Caki2 (cell line): ENCODE results near the gene TMEM61. TPM values are rescaled to one million over a fixed set of nuclear protein-coding genes. Genes with fewer than 3 reads are reported as not detected.

Source experiments
- DNase-seq: peaks from one replicate; pipeline ENCODE4 v3.0.0-alpha.2; 2015; ENCODE audit warnings: low read depth
- in situ Hi-C: cut with HindIII; loops from 2 replicates; pipeline ENCODE4 v1.10.0; 2016; ENCODE audit warnings: low sequenced_read_pairs, low pct_unique_long_range_greater_than_20kb, mixed read lengths
- total RNA-seq: library from RNA; depleted of rRNA; stranded (reverse); fragments of >200 nt; shearing (Covaris generic); gene quantifications from 2 replicates; pipeline ENCODE4 v1.2.3, GENCODE V29; 2014; ENCODE audit warnings: low replicate concordance

TMEM61 gene
- total RNA-seq, 1 experiment from 2014 or later: 2.2 TPM

DNA sequence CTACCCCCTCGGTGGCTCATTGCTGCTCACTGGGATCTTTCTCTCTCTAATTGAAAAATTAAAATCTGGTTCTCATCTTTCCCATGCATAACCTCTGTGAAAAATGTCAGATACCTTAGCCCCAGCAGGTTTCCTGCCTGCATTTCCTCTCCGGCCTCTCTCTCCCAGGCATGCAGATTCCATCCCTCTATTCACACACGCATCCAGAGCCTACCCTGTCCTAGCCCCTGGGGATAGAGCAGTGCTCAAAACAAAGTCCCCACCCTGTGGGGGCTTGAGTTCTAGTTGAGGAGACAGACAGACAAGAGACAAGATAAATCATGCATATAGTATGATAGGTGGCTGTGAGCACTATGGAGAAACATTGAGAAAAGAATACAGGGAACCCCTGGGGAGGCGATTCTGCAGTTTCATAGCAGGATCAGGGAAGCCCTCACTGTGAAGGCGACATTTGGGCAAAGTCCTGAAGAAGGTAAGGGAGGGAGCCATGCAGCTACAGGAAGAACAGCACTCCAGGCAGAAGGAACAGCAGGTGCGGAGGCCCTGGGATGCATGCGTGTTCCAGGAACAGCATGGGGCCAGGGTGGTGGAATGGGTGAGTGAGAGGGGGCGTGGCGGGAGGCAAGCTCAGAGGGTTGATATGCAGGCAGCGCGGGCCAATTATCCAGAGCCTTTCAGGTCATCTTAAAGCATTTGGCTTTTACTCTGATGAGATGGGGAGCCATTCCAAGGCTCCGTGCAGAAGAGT lies 14.8 kb downstream of the TMEM61 start:
- DNase-seq: no peak
- in situ Hi-C loops: no loop called here

DNA sequence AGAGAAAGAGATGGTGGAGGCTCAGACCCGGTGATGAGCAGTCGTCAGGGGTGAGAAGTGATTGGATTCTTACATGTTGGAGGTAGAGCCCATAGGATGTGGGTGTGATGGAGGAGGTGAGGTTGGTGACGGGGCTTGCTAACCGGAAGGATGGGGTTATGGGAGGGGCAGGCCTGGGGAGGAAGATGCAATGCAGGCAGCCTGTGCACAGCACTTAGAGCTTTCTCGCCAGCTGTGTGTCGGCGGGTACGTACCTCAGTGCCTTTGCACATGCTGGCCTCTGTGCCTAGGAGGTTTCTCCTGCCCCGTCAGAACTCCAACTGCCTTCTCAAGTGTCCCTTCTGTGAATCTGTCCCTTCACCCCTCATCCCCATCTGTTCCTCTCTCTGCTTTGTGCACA lies 15.4 kb downstream of the TMEM61 start:
- no peak for DNase-seq
- in situ Hi-C loops: no loop called here

GRCh38 chr1:54996359-54996868 lies 16.0 kb downstream of the TMEM61 start:
- peak; percentile 29 for DNase-seq
- in situ Hi-C loops: no loop called here

GRCh38 chr1:54996869-54997710 lies 16.7 kb downstream of the TMEM61 start:
- in situ Hi-C loops: no loop called here
- no peak for DNase-seq

- DNase-seq: no peak
- in situ Hi-C loops: no loop called here
Observed at GRCh38 chr1:54997711-54997986, 17.2 kb downstream of the TMEM61 start.

DNA sequence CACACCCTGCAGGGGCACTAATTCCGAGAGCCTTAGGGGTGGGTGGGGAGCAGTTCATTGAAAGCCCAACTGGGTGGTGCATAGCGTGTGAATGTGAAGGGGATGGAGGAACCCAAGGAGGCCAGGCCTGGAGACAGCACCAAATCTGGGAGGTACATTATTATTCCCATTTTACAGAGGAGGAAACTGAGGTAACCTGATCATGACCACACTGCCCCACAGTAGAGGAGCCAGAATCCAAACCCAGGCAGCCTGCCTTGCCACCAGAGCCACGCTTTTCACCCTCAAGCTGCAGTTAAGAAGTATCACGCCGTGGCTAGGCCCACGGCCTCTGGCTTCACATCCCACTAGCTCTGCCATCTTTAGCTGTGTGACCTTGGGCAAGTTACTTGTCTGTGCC lies 17.7 kb downstream of the TMEM61 start:
- in situ Hi-C loops: no loop called here
- DNase-seq: no peak

DNA sequence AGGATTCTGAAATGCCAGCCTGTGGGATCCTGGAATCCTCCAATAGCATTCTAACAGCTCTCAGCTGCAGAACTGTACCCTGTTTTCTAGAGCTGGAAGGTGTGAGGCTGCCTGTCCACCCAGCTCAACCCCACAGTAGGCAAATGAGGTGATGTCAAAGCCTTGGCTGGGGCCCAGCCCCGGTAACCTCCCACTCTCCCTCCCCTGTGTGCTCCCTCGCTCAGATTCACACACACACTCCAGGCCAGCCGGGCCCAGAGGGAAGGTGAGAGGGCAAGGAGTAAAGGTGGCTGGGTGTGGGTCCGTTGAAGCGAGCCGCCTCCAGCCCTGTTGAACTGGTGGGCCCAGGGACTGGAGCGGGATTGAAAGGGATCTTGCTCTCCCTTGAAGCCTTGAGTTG lies 18.2 kb downstream of the TMEM61 start, which contains the start of gene BSND:
BSND (plus strand) TSS at position 257 of the 400 bp plus-strand sequence. CDS start 254 bp downstream, outside the sequence.
- in situ Hi-C loops: no loop called here
- DNase-seq: no peak

GRCh38 chr1:55000110-55001085 lies 20.0 kb downstream of the TMEM61 start:
- no peak for DNase-seq
- in situ Hi-C loops: no loop called here

GRCh38 chr1:55001311-55001710 lies 20.9 kb downstream of the TMEM61 start:
- DNase-seq: no peak
- in situ Hi-C loops: no loop called here

DNA sequence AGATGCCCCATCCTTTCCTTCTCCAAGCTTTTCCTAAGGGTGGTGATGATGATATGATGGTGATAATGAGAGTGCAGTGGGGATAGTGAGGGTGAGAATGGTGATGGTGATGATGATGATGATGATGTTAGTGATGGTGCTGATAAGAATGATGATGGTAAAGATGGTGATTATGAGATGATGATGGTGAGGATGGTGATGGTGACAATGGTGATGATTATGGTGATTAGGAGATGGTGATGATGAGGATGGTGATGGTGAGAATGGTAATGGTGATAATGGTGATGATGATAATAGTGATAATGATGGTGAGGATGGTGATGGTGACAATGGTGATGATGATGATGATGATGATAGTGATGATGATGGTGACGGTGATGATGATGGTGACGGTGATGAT lies 22.3 kb downstream of the TMEM61 start:
- in situ Hi-C loops: no loop called here
- DNase-seq: no peak

DNA sequence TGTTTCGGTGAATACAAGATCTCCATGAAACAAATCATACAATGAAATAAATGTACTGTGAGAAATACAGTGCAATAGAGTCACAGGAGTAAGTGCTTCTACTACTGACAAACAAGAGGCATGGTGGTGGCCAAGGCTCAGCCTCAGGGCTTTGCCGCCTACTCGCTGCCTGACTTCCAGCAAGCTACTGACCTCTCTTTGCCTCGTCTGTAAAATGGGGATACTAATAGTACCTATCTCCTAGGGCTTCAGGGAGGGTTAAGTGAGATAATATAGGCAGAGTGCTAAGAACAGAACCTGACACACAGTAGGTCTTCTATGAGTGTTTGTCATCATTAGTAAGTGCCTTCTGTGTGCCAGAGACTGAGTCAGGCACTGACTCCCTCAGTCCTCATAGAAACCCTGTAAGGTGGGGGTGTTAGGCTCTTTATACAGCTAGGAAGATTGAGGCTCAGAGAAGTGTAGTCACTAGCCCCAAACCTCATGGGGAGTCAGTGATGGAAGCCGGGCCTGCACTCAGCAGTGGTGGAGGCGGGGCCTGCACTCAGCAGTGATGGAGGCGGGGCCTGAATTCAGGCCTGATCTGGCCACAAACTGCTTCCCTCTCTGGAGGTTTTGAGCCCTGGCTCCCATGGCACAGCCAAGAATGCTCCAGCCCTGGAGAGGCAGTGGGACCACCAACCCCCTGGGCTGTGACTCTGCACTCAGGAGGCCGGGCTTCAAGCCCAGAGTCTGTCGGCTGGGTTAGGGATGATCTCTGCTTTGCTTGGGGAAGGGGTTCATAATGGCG lies 25.1 kb downstream of the TMEM61 start:
- no peak for DNase-seq
- in situ Hi-C loops: no loop called here

DNA sequence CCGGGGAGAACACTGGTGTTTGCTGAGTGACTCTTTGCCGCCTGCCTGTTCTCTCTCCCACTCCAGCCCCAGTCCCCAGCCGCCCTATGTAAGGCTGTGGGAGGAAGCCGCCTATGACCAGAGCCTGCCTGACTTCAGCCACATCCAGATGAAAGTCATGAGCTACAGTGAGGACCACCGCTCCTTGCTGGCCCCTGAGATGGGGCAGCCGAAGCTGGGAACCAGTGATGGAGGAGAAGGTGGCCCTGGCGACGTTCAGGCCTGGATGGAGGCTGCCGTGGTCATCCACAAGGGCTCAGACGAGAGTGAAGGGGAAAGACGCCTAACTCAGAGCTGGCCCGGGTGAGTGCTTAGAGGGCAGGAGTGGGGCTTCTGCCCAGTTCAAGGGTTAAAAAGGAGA lies 26.5 kb downstream of the TMEM61 start:
- in situ Hi-C loops: no loop called here
- DNase-seq: no peak

DNA sequence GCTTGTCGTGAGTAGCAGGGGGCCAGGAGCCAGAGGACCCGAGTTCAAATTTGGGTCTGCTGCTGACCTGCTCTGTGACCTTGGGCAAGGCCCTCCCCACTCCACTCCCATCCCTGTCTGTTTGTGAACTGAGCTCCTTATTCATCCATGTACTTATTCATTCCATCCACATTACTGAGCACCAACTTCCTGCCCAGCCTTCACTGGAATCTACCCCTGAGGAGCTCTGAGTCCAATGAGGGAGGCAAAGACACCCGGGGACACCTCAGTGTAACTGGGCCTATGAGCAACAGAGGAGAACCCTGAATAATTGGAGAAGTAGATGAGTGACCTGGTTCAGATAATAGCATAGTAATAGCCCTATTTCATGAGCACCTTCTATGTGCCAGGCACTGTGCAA lies 27.2 kb downstream of the TMEM61 start:
- no peak for DNase-seq
- in situ Hi-C loops: no loop called here

DNA sequence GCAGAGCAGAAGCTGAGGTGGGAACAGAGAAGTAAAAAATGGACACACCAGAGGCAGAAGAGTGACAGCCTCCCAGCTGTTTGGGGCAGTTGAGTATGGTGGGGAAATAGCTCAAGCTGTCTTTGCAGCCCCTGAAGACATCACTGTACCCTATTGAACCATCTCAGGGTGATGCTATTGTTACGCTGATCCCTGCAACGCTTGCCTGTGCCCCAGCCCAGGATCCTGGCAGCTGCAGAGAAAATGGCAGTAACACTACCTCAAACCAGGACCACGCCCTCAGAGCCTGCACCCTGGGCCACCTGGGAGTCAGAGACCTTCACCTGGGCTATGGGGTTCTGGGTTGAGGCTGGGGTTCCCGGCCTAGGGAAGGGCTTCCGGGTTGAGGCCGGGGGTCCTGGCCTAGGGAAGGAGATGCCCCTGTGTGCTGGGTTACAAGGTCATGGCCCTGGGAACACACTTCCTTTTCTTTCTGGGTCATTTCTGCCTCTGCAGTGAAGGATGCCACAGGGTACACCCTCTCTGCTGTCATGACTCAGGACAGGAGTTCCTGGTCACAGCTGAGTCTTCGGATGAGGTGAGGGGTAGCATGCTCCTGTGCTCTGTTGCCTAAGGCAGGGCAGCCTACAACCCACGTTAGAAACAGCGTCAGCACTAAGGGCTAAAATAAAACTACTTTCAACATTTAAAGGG lies 29.9 kb downstream of the TMEM61 start:
- in situ Hi-C loops: no loop called here
- no peak for DNase-seq

GRCh38 chr1:55010887-55011217 lies 30.4 kb downstream of the TMEM61 start:
- in situ Hi-C loops: no loop called here
- DNase-seq: no peak

- DNase-seq: no peak
- in situ Hi-C loops: no loop called here
Observed at GRCh38 chr1:55012661-55013060, 32.2 kb downstream of the TMEM61 start.

DNA sequence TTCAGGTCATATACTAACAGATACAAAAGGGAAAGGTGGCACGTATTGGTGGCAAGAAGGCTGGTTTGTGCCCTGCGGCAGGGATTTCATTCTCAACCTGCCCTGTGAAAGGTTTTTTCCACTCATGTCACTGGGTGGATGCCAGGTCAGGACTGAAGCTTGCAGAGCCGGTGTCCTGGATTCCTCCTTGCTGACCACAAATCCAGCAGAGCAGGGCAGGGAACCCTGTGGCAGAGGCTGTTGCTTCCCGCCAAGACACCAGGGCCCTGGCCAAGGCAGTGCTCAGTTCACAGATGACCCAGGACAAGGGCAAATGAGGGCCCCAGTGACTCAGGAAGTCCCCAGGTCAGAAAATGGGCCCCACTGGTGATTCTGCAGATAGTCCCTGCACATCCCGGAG lies 34.7 kb downstream of the TMEM61 start:
- in situ Hi-C loops: no loop called here
- DNase-seq: no peak
